ENCODE measurements around the gene MXD3. TPM values are rescaled to one million over a fixed set of nuclear protein-coding genes. Genes with fewer than 3 reads are reported as not detected.
A peak's percentile ranks its signal among the peaks of the same experiment; 100 is the strongest.

MXD3 gene
- polyA plus RNA-seq, 2 of the 4 experiments (the other 2 are of a cell fraction), result 5.3 to 16.9 TPM

DNA sequence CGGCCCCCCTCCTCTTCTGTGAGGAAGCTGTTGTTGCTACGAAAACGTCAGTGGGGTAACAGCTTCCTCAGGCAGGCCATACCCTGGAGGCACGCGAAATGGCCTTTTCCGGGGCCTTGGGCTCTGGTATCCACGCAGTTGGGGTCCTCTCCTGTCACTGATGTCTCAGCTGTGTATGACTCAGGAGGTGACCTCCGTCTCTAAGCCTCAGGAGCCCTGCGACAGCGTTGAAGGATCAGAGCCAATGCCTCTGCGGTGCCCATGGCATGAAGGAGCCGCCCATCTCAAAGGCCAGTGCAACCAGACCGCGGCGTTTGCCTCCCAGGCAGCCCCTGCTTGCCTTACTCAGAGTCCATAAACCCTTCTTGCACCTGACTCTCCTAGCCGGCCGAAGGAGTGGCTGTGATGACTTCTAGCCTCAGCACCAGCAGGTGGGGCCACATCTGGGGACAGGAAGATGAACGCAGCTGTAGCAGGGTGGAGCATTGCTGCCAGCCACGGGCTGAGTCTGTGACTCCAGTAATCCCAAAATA, 1.0 kb upstream of the MXD3 start:
- FAIRE-seq (no peak), DNase-seq (ENCODE audit: low read depth in 1 of 2, low spot score in 1 of 2) (peak in 1 of 2 experiments; percentile 65), ATAC-seq (peak; percentile 14; a peak in 5 of 6 replicates)
- POLR2A ChIA-PET, result no interaction called here
- Histone ChIP-seq H3K27ac (peak overlapping the region; percentile 80 to 93), H3K9me3 (no peaks in the 10 kb centered on the region), H3K4me2 (peak overlapping the region; percentile 99), H3K4me1 (peaks cover 19% of the 10 kb centered on the region; the same call in 2 of the 3 replicates), H3K4me3 (peak overlapping the region; percentile 66)
- WGBS (ENCODE audit: missing lambda C conversion rate), result 2% methylated on average over 14 of the region's 19 CpGs
- CTCF ChIA-PET, result interaction anchor here (0.9 to 3.5 kb wide), 8 partner anchors 11 to 199 kb away, joined by 3 to 18 read pairs (median 5); partner anchors contain the start of gene LMAN2
- TF ChIP-seq NPAS2 (CRISPR knock-in tag; IDR thresholded peaks at IDR 0.05; ENCODE audit: borderline replicate concordance) (no peak), NFE2L2 (conservative IDR thresholded peaks at IDR 0.05; ENCODE audit: low read length) (no peak), NR3C1 (IDR thresholded peaks at IDR 0.05) (no peak)
- TF ChIP-seq, protein P1, sequence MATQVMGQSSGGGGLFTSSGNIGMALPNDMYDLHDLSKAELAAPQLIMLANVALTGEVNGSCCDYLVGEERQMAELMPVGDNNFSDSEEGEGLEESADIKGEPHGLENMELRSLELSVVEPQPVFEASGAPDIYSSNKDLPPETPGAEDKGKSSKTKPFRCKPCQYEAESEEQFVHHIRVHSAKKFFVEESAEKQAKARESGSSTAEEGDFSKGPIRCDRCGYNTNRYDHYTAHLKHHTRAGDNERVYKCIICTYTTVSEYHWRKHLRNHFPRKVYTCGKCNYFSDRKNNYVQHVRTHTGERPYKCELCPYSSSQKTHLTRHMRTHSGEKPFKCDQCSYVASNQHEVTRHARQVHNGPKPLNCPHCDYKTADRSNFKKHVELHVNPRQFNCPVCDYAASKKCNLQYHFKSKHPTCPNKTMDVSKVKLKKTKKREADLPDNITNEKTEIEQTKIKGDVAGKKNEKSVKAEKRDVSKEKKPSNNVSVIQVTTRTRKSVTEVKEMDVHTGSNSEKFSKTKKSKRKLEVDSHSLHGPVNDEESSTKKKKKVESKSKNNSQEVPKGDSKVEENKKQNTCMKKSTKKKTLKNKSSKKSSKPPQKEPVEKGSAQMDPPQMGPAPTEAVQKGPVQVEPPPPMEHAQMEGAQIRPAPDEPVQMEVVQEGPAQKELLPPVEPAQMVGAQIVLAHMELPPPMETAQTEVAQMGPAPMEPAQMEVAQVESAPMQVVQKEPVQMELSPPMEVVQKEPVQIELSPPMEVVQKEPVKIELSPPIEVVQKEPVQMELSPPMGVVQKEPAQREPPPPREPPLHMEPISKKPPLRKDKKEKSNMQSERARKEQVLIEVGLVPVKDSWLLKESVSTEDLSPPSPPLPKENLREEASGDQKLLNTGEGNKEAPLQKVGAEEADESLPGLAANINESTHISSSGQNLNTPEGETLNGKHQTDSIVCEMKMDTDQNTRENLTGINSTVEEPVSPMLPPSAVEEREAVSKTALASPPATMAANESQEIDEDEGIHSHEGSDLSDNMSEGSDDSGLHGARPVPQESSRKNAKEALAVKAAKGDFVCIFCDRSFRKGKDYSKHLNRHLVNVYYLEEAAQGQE (IDR thresholded peaks at IDR 0.05), result no peak
- TF ChIP-seq, protein P2, sequence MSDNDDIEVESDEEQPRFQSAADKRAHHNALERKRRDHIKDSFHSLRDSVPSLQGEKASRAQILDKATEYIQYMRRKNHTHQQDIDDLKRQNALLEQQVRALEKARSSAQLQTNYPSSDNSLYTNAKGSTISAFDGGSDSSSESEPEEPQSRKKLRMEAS (IDR thresholded peaks at IDR 0.05), result no peak

DNA sequence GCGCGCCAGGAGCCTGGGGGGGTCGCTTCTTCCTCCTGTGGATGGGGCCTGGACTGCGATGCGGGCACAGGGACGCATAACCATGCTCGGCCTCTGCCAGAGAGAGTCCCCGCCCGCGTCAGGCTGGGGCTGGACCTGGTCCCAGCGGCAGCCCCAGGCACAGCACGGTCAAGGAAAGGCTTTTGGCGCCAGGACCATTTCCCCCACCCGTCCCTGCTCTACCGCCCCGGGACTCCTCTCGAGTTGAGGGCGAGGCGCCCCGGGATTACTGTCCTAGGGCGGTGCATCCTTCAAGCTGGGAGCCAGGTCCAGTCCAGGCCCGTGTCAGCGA, 341 bp downstream of the MXD3 start:
- ChIA-PET POLR2A (no interaction called here), CTCF (interaction anchor here (1.6 to 3.5 kb wide), 5 partner anchors 25 to 197 kb away, joined by 3 to 33 read pairs (median 18); partner anchors contain the start of gene LMAN2)
- H3K4me1 ChIP-seq, result peaks cover 19% of the 10 kb centered on the region; the same call in 2 of the 3 replicates
- TF ChIP-seq, protein P3, sequence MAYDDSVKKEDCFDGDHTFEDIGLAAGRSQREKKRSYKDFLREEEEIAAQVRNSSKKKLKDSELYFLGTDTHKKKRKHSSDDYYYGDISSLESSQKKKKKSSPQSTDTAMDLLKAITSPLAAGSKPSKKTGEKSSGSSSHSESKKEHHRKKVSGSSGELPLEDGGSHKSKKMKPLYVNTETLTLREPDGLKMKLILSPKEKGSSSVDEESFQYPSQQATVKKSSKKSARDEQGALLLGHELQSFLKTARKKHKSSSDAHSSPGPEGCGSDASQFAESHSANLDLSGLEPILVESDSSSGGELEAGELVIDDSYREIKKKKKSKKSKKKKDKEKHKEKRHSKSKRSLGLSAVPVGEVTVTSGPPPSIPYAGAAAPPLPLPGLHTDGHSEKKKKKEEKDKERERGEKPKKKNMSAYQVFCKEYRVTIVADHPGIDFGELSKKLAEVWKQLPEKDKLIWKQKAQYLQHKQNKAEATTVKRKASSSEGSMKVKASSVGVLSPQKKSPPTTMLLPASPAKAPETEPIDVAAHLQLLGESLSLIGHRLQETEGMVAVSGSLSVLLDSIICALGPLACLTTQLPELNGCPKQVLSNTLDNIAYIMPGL (CRISPR knock-in tag; IDR thresholded peaks at IDR 0.05; ENCODE audit: borderline replicate concordance), result no peak
- no peak for TF ChIP-seq ZSCAN20 (CRISPR knock-in tag; IDR thresholded peaks at IDR 0.05)
- no peak for TF ChIP-seq SREBF2 (IDR thresholded peaks at IDR 0.05)
- no peak for TF ChIP-seq RFX5 (IDR thresholded peaks at IDR 0.05)
- TF ChIP-seq, protein P4, sequence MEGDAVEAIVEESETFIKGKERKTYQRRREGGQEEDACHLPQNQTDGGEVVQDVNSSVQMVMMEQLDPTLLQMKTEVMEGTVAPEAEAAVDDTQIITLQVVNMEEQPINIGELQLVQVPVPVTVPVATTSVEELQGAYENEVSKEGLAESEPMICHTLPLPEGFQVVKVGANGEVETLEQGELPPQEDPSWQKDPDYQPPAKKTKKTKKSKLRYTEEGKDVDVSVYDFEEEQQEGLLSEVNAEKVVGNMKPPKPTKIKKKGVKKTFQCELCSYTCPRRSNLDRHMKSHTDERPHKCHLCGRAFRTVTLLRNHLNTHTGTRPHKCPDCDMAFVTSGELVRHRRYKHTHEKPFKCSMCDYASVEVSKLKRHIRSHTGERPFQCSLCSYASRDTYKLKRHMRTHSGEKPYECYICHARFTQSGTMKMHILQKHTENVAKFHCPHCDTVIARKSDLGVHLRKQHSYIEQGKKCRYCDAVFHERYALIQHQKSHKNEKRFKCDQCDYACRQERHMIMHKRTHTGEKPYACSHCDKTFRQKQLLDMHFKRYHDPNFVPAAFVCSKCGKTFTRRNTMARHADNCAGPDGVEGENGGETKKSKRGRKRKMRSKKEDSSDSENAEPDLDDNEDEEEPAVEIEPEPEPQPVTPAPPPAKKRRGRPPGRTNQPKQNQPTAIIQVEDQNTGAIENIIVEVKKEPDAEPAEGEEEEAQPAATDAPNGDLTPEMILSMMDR (IDR thresholded peaks at IDR 0.05), result no peak
- TF ChIP-seq KDM5A (IDR thresholded peaks at IDR 0.05), result no peak
- no peak for TF ChIP-seq CEBPB (IDR thresholded peaks at IDR 0.05)
- TF ChIP-seq, protein P5, sequence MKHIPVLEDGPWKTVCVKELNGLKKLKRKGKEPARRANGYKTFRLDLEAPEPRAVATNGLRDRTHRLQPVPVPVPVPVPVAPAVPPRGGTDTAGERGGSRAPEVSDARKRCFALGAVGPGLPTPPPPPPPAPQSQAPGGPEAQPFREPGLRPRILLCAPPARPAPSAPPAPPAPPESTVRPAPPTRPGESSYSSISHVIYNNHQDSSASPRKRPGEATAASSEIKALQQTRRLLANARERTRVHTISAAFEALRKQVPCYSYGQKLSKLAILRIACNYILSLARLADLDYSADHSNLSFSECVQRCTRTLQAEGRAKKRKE (CRISPR knock-in tag; IDR thresholded peaks at IDR 0.05; ENCODE audit: low read depth), result no peak
- TF ChIP-seq, protein P6, sequence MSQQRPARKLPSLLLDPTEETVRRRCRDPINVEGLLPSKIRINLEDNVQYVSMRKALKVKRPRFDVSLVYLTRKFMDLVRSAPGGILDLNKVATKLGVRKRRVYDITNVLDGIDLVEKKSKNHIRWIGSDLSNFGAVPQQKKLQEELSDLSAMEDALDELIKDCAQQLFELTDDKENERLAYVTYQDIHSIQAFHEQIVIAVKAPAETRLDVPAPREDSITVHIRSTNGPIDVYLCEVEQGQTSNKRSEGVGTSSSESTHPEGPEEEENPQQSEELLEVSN (IDR thresholded peaks at IDR 0.05; ENCODE audit: borderline replicate concordance, low read depth), result no peak
- TF ChIP-seq MAFK (IDR thresholded peaks at IDR 0.05; ENCODE audit: partially characterized antibody), result no peak
- FAIRE-seq (no peak), ATAC-seq (peak; percentile 26 to 35), DNase-seq (ENCODE audit: low read depth in 1 of 2, low spot score in 1 of 2) (no peak)
- peak overlapping the region; percentile 87 to 93 for H3K27ac ChIP-seq
- H3K4me2 ChIP-seq, result peak overlapping the region; percentile 99
- no peaks in the 10 kb centered on the region for H3K9me3 ChIP-seq
- H3K4me3 ChIP-seq, result peak overlapping the region; percentile 66
- WGBS (ENCODE audit: missing lambda C conversion rate), result 0% methylated on average over 3 of the region's 23 CpGs

All from A549 (cell line).